Heart left ventricle (tissue), 16 donors: ENCODE measurements around the gene LOXL3. TPM values are rescaled to one million over a fixed set of nuclear protein-coding genes. Genes with fewer than 3 reads are reported as not detected.

Experiments
- ATAC-seq, 4 donors: fragments of 200-7000 bp; cut with Tn5 transposase; one replicate each; pipeline ENCODE4 v1.9.1; 2020 to 2022; ENCODE audit warnings: moderate library complexity in 4 of 4, mild to moderate bottlenecking in 3 of 4, moderate number of reproducible peaks in 1 of 4
- DNase-seq, 5 donors: peaks; one replicate each; pipeline ENCODE4 v3.0.0-alpha.2; 2020
- H3K27ac ChIP-seq, 12 donors: fragments of 200-600 bp; sonication (generic) in 4 of 12; one replicate each; pipeline versions ENCODE4 v1.5.0 to v1.8.0; 2016 to 2022; ENCODE audit warnings: mild to moderate bottlenecking in 2 of 12
- H3K27me3 ChIP-seq, 9 donors: fragments of 200-600 bp; sonication (generic) in 2 of 9; one replicate each; pipeline versions ENCODE4 v1.5.1 to v1.8.0; 2016 to 2022; ENCODE audit warnings: mild to moderate bottlenecking in 3 of 9
- H3K36me3 ChIP-seq, 9 donors: fragments of 200-600 bp; sonication (generic) in 2 of 9; one replicate each; pipeline versions ENCODE4 v1.5.0 to v1.8.0; 2018 to 2022; ENCODE audit warnings: mild to moderate bottlenecking in 2 of 9
- H3K4me1 ChIP-seq, 12 donors: fragments of 200-600 bp; sonication (generic) in 4 of 12; one replicate each; pipeline versions ENCODE4 v1.5.0 to v1.8.0; 2016 to 2022; ENCODE audit warnings: mild to moderate bottlenecking in 3 of 12
- H3K4me3 ChIP-seq, 12 donors: fragments of 200-600 bp; sonication (generic) in 4 of 12; one replicate each; pipeline versions ENCODE4 v1.5.0 to v1.8.0; 2017 to 2022; ENCODE audit warnings: mild to moderate bottlenecking in 9 of 12, moderate library complexity in 4 of 12
- H3K9me3 ChIP-seq, 12 donors: fragments of 200-600 bp; sonication (generic) in 4 of 12; one replicate each; pipeline versions ENCODE4 v1.5.0 to v1.8.0; 2016 to 2022; ENCODE audit warnings: mild to moderate bottlenecking in 1 of 12
- CTCF ChIP-seq, 12 donors: fragments of 200-600 bp; sonication (generic) in 4 of 12; IDR thresholded peaks; one replicate each; pipeline versions ENCODE4 v1.5.0 to v1.8.0; 2018 to 2022; ENCODE audit warnings: antibody characterized with exemption in 12 of 12, mild to moderate bottlenecking in 5 of 12
- POLR2A ChIP-seq, 2 donors: fragments of 450-650 bp; IDR thresholded peaks; one replicate each; pipeline ENCODE4 v1.6.1; 2017; ENCODE audit warnings: antibody characterized with exemption in 2 of 2, mild to moderate bottlenecking in 2 of 2, moderate library complexity in 2 of 2
- WGBS, 4 donors: extraction: QIAGEN DNeasy Blood & Tissue Kit in 2 of 4; methylation state at CpG; one replicate each; pipeline versions ENCODE4 v1.1.5 to v1.1.7; 2013 to 2018; 5-methylcytosine and 5-hydroxymethylcytosine counted together
- intact Hi-C, 10 donors: fragments of 100-400 bp; cut with DNase I; formaldehyde crosslinking; loops; one replicate each; pipeline versions ENCODE4 v1.11.1 to v1.14.2; 2022
- polyA plus RNA-seq, 2 donors: library from polyadenylated mRNA; stranded (reverse); fragments of 200-250 nt; gene quantifications; one replicate each; pipeline ENCODE4 v1.2.3, GENCODE V29; 2013
- total RNA-seq, 9 donors: library from RNA; depleted of rRNA in 2 of 9; stranded (reverse); fragments of >200 nt in 2 of 9; fragmentation: NEBNext Ultra II Directional in 3 of 9; extraction: Animal tissue kit (Norgen Biotek cat#: 25700) in 3 of 9; gene quantifications; one replicate each; pipeline versions ENCODE4 v1.1.0 to v1.2.4, GENCODE V29; 2016 to 2023
- donor health status: ischemic (EF 13 %, LVEDD 7.1; RV severe dilation, severe dysfunction).
- donor health status: healthy with polysubstance abuse.
- donor health status: DM: no; HTN: yes; CAD: no.
- donor health status: DM: no; HTN: no; CAD: no.
- donor health status: ischemic (EF 25% LVEDD 6.9; RV normal size, moderate dysfunction).
- donor health status: ischemic (EF 25% LVEDD 5.7; RV mildly dilated, moderate dysfunction).
- donor health status: healthy.
- donor health status: DM: yes; HTN: yes; CAD: no.
- donor health status: ischemic (EF 35%, LVEDD 5.7; RV mildly dilated, moderate dysfunction).
- donor health status: nonischemic (EF 11% LVEDD 7.7; RV severe dilation, severe dysfunction).
- donor health status: DM: yes; HTN: yes; CAD: no.
- donor health status: PGD.
- donor health status: ischemic (EF 29% LVEDD 5.4; RV normal size, mild dysfunction).
- donor health status: nonischemic (EF 23%, LVEDD 6.1; RV moderate dilation, normal function).

The LOXL3 gene
- total and polyA plus RNA-seq, 11 donors, result 1.5 to 8.7 (median 3.0) TPM

- peaks cover 0 to 31% (median 12%) of the 10 kb centered on the region in 12 donors for H3K4me1 ChIP-seq
- peak overlapping the region; percentile 51 to 95 (median 86) for H3K27ac ChIP-seq
- H3K36me3 ChIP-seq, result peaks cover 0 to 14% (median 0%) of the 10 kb centered on the region in 9 donors
- DNase-seq, result peak; percentile 42 to 80 (median 50)
- peak overlapping the region; percentile 57 to 87 (median 72) for H3K4me3 ChIP-seq
- ATAC-seq, result peak in 3 of 4 donors; percentile 37 to 43 (median 43)
- peaks cover 0 to 4% (median 0%) of the 10 kb centered on the region in 9 donors for H3K27me3 ChIP-seq
- H3K9me3 ChIP-seq, result no peaks in the 10 kb centered on the region
- WGBS, 4 donors, result 1 to 5% (median 4%) methylated on average over 16 to 58 of the region's 58 CpGs
- no peak for TF ChIP-seq CTCF (IDR thresholded peaks at IDR 0.05)
- no peak for TF ChIP-seq POLR2A (IDR thresholded peaks at IDR 0.05)
- intact Hi-C loops, result loop anchor here in 2 of 10 donors (1.0 to 2.0 kb wide), 2 partner anchors 26 to 48 kb away; partner anchors contain the start of genes AUP1 (in 1 of the 2), HTRA2 (in 1 of the 2) and PCGF1 (in 1 of the 2)
These were observed 1.2 kb upstream of the LOXL3 start for GRCh38 chr2:74554820-74555531.

DNA sequence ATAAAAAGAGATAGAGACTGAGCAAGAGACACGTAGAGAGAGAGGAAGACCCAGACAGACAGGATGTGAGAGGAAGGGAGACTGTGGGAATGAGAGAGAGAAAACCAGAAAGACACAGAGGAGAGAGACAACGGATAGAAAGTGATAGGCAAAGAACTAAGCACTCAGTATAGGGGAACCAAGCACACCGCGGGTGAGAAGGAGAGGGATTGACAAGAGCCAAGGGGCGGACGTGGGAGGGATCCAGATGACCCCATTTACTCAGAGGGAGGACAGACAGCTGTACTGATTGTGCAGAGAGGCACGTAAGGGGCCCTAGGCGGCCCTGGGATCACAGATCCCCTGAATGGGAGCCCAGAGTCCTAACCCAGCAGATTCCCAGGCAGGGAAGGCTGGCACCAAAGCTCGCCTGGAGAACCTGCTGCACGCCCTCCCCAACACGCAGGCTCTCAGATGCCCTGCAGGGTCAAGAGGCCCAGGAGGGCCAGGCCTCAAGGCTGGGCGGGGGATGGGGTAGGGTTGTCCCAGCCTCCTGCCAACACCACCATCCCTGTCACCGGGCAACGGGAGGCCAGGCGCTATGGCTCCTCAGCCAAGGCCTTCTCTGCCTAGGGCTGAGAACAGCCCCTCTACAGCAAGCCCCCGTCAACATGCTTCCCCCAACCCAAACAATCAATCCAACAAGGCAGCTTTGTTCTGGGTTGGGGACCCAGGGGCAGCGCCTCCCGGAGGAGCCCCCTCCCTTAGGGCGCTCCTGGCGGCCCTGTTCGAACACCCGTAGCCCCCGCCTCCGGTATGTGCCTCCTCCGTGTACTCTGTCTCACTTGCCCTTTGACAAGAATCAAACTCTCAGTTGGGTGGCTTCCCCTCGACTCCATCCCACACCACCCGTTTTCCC is 579 bp downstream of the LOXL3 start:
- Histone ChIP-seq H3K4me1 (peaks cover 0 to 46% (median 27%) of the 10 kb centered on the region in 12 donors), H3K36me3 (peaks cover 0 to 14% (median 0%) of the 10 kb centered on the region in 9 donors), H3K4me3 (peak overlapping the region in 11 of 12 donors; percentile 57 to 87 (median 72)), H3K27me3 (peaks cover 0 to 7% (median 0%) of the 10 kb centered on the region in 9 donors), H3K27ac (peak overlapping the region in 11 of 12 donors; percentile 15 to 95 (median 85)), H3K9me3 (no peaks in the 10 kb centered on the region)
- DNase-seq (peak in 1 of 5 donors; percentile 59), ATAC-seq (peak in 1 of 4 donors; percentile 14)
- 45 to 55% (median 50%) methylated on average over 20 to 27 of the region's 27 CpGs for WGBS, 4 donors
- intact Hi-C loops, result no loop called here
- TF ChIP-seq CTCF (IDR thresholded peaks at IDR 0.05), result no peak
- no peak for TF ChIP-seq POLR2A (IDR thresholded peaks at IDR 0.05)

DNA sequence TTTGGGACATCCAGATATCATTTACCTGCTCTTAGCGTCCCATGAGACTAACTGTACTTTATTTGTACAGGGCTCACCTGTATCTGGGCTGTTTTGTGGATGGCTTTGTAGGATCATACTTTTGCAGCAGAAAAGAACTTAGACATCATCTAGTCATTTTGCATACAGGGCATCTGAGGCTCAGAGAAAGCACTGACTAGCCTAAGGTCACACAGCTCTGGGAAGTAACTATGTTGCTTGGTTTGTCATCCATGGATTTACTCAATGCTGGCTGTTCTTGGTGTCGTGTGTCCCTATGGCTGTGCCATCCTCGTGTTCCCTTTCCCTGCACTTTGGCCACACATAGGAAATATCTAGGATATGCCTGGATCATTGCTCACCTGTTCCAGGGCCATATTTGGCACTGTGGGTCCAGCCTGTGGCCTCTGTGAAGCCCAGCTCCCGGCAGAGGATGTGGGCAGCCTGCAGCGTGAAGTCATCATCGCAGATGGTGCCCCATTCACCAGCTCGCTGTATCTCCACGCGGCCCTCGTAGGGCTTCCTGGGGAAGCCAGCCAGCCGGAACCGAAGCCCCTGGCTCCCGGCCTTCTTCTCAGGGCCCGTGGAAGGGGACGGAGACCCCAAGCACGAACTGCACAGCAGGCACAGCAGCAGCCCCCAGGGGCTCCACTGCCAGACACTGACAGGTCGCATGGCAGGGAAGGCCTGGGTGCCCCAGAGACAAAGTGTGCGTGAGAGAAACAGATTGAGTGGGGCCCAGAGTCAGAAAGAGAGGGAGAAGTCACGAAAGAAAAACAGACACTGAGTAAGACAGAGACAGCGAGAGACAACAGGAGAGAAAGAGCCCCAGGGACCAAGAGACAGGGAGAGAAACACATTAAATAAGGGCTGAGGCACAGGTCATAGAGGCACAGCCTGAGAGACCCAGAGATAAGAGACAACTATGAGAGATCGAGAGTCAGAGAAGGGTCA is 1.5 kb downstream of the LOXL3 start:
- no peak for TF ChIP-seq CTCF (IDR thresholded peaks at IDR 0.05)
- TF ChIP-seq POLR2A (IDR thresholded peaks at IDR 0.05), result no peak
- Histone ChIP-seq H3K4me3 (peak overlapping the region in 9 of 12 donors; percentile 57 to 87 (median 75)), H3K27ac (peak overlapping the region in 9 of 12 donors; percentile 15 to 95 (median 86)), H3K4me1 (peaks cover 0 to 48% (median 28%) of the 10 kb centered on the region in 12 donors), H3K9me3 (no peaks in the 10 kb centered on the region), H3K36me3 (peaks cover 0 to 13% (median 0%) of the 10 kb centered on the region in 9 donors), H3K27me3 (peaks cover 0 to 7% (median 0%) of the 10 kb centered on the region in 9 donors)
- intact Hi-C loops, result no loop called here
- DNase-seq, result no peak
- ATAC-seq, result no peak
- WGBS, 4 donors, result 67 to 78% (median 74%) methylated on average over 19 to 21 of the region's 21 CpGs
